Germinal center (tissue), 1 donor: ENCODE data around the gene USP46.

Experiments
- DNase-seq: peaks from one replicate; pipeline ENCODE4 v3.0.0; 2012; ENCODE audit warnings: mixed read lengths, low spot score

Gene USP46

DNA sequence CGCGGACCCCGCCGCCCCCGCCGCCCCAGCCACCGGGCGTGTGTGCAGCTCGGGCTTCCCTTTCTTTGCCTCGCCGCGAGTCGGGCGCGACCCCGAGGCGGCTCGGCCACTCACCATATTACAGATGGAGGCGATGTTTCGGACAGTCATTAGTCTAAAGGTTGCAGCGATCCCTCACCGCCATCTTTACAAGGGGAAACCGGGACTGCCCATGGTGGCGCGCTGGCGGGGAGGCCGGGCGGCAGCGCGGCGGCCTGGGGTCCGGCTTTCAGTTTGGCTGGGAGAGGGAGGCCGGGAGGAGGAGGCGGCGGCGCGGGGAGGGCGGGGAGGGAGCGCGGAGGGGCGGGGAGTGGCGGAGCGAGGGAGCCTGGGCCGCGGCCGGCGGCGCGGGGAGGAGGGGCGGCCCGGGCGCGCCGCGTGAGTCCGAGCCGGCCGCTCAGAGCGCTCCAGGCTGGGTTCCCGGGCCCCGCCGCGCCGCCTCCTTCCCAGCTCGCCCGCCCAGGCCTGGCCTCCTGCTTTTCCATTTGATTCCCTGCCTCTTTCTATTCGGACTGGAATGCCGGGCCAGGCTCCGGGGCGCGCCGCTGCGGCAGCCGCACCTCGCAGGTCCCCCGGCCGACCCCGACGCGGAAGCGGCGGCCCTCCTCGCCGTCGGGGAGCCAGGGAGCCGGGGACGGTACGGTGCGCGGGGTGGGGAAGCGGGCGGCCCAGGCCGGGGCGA is at the start of gene USP46:
USP46 (minus strand) TSS at position 301 of the 721 bp plus-strand sequence; CDS start at position 150, 151 bp downstream.
- DNase-seq: peak; percentile 85

DNA sequence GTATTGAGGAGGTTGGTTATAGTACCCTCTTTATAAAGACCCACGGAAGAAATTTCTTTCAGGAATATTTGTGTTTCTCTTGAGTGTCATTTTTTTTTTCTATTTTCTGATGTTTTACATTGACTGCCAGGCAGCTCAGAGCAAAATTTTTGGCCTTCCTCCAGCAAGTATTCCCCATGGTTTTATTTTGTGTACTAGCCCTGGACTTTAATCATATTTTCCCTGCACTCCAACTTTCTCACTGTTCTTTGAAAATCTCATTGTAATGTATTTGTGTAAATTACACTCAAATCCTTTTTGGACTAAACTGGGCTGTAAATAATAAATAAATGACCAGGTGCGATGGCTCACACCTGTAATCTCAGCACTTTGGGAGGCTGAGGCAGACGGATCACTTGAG is 45.6 kb upstream of the USP46 start:
- no peak for DNase-seq

DNA sequence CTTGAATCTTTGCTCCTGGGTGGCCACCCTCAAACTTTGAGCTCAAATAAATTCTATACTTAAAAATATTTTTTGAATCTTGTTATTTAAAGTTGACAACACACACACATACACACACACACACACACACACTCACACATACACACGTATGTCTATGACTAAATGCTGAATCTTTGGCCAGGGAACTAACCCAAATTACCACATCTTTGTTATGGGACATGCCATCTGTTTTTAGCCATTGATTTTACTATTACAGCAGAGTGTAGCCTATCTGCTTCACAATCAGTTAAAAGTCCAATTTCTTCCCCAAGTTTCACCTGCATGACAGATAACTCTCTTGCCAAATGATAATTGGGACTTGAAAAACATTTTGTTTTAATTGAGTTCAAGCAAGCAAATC is 45.0 kb upstream of the USP46 start:
- no peak for DNase-seq

- peak; percentile 23 for DNase-seq
Observed at GRCh38 chr4:52701207-52701606, 42.1 kb upstream of the USP46 start.

DNA sequence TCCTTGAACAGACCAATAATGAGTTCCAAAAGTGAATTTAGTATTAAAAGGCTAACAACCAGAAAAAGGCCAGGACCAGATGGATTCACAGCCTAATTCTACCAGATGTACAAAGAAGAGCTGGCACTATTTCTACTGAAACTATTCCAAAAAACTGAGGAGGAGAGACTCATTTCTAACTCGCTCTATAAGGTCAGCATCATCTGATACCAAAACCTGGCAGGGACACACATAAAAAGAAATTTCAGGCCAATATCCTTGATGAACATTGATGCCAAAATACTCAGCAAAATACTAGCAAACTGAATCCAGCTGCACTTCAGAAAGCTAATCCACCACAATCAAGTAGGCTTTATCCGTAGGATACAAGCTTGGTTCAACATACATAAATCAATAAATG is 35.8 kb upstream of the USP46 start:
- DNase-seq: no peak

GRCh38 chr4:52693492-52693891 is 34.4 kb upstream of the USP46 start:
- no peak for DNase-seq

DNA sequence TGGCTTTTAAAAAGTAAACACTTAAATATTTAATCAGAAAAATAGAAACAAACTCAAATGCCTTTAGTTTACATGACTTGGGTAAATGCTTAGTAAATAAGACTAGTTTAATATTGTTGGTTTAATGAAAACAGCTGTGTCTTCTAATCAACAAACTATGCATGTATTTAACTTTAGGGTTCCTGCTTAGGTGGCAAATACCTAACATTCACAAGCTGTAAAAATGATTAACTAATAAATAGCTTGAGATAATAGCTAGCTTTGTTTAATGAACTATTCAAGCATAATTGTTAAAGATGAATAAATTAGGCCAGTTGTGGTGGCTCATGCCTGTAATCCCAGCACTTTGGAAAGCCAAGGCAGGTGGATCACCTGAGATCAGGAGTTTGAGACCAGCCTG is 30.0 kb upstream of the USP46 start:
- no peak for DNase-seq

GRCh38 chr4:52687696-52688095 is 28.6 kb upstream of the USP46 start:
- no peak for DNase-seq

DNA sequence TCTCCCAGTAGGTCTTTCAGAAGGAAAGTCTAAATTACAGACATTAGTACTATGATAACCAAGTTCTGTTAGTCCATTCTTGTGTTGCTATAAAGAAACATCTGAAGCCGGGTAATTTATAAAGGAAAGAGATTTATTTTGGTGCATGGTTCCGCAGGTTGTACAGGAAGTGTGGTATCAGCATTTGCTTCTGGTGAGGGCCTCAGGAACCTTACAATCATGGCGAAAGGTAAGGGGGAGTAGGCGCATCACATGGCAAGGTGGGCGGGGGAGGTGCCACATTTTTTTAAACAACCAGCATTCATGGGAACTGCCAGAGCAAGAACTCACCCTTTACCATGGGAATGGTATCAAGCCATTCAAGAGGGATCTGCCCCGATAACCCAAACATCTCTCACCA is 26.2 kb upstream of the USP46 start:
- no peak for DNase-seq

GRCh38 chr4:52684896-52685295 is 25.8 kb upstream of the USP46 start:
- DNase-seq: no peak

DNA sequence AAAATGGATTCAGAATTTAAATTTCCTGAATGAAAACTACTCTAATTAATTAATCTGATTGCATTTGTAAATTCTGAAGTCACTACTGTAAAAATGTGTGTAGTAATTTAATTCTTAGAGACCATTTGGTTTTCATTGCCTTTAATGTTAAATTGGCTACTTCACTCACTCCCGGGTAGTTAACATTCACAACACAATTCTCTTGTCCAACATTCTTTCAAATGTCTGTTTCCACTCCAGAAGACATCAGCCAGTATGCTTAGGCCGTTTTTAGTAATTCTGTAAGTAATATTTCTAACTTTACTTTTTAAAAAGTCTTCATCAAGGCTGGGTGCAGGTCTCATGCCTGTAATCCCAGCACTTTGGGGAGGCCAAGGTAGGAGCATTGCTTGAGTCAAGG is 21.3 kb upstream of the USP46 start:
- DNase-seq: no peak

DNA sequence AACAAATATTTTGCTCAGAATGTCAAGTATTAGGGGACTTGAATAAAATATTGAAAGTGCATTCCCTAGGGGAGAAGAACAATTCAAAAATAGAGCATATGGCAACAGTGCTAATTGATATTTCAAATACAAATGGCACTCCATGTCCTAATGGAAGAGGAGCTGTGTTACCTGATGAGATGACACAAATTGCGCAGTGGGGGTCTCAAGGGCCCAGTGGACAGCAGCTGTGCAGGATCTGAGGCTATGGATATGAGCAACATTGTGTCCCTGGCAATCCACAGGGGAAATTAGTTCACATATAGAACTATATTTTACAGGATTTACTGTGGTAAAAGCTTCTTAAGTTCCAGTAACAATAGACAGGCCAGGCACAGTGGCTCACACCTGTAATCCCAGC is 17.4 kb upstream of the USP46 start:
- no peak for DNase-seq

GRCh38 chr4:52675111-52675510 is 16.0 kb upstream of the USP46 start:
- no peak for DNase-seq

GRCh38 chr4:52670739-52671138 is 11.6 kb upstream of the USP46 start:
- DNase-seq: no peak

DNA sequence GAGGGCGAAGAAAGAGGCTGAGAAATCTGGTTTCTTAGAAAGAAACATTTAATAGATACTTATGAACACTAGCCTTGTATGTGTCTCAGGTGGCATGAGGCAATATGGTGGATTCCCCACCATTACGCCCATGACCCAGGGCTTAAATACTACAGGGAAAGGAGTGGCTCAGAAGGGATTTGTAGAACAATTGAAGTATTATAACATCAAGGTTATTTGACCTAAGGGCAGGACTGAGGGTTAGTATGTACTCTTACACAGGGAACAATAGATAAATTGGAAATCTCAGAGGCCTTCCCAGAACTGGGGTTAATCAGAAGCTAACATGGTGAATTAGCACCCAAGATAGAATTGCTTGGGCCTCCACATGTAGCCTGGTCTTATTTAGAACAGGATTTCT is 11.0 kb upstream of the USP46 start:
- no peak for DNase-seq

DNA sequence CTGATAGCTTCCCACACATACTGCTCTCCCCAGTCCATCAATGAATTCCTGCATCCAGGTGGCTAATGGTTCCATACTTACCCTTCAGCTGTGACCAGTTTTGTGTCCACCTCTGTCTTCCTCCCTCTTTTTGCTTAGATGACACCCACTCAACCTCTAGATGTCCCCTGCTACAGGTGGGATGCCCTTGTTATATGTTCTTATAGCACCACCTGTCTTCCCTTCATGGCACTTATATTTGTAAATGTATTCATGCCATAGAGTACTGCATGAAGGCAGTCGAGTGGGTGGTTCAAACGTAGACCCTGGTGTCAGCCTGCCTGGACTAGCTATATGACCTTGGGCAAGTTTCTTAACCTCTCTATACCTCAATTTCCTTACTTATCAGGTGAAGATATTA is 6.5 kb upstream of the USP46 start:
- peak; percentile 26 for DNase-seq

GRCh38 chr4:52664479-52664878 is 5.4 kb upstream of the USP46 start:
- DNase-seq: no peak

DNA sequence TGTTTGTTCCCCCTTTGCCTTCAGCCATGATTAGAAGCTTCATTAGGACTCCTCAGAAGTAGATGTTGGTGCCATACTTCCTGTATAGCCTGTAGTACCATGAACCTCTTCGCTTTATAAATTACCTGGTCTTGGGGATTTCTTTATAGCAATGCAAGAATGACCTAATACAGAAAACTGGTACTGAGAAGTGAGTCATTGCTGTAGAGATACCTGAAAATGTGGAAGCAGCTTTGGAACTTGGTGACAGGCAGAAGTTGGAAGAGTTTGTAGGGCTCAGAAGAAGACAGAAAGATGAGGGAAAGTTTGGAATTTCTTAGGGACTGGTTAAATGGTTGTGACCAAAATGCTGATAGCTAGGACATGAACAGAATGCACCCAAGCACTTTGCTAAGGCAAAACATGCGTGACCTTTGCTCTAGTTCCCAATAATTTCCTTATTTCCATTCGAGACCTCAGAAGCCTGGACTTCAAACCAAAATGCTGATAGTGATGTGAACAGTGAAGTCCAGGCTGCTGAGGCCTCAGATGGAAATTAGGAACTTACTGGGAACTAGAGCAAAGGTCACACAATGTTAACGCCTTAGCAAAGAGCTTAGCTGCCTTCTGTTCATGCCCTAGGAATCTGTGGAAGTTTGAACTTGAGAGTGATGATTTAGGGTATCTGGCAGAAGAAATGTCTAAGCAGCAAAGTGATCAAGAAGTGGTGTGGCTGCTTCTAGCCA is 3.0 kb upstream of the USP46 start:
- no peak for DNase-seq

- DNase-seq: no peak
Observed at GRCh38 chr4:52660643-52661042, 1.5 kb upstream of the USP46 start.

GRCh38 chr4:52659722-52660261 is 691 bp upstream of the USP46 start:
- DNase-seq: peak; percentile 21

- DNase-seq: no peak
Observed at GRCh38 chr4:52658641-52659000, 480 bp downstream of the USP46 start.

- no peak for DNase-seq
Observed at GRCh38 chr4:52657618-52658501, 1.2 kb downstream of the USP46 start.

GRCh38 chr4:52657292-52657617 is 1.8 kb downstream of the USP46 start:
- DNase-seq: no peak
